Keratinocyte (primary cell): Measurements from ENCODE around the gene MAGEA9B. TPM values are rescaled to one million over a fixed set of nuclear protein-coding genes. Genes with fewer than 3 reads are reported as not detected.
"Not testable (repeated sequence)": the region's sequence is repeated elsewhere in the genome, so short reads cannot be mapped to it uniquely, and the experiment has no call there.

Experiments used
- DNase-seq: peaks from one replicate; pipeline ENCODE4 v3.0.0-alpha.2; 2011; ENCODE audit warnings: low read depth, missing footprints, low spot score
- FAIRE-seq: peaks from 2 replicates; lab custom pipeline; 2011; peaks lifted over from hg19 to GRCh38; lab: Jason Lieb, UNC
- H2AFZ ChIP-seq: 2 replicates; pipeline ENCODE4 v1.6.0; 2012; ENCODE audit warnings: low read length, control low read depth, inconsistent platforms; ENCODE audit not compliant: control insufficient read depth
- H3K27ac ChIP-seq: 2 replicates; pipeline ENCODE4 v1.5.1; 2011; ENCODE audit warnings: low read length; ENCODE audit not compliant: control insufficient read depth, insufficient read depth
- H3K27me3 ChIP-seq: 3 replicates; pipeline ENCODE4 v1.6.0; 2011; ENCODE audit warnings: low read length; ENCODE audit not compliant: control insufficient read depth, insufficient read depth; ENCODE audit errors: extremely low read depth
- H3K36me3 ChIP-seq, 2 experiments: 2 replicates in 1 of 2; 3 replicates in 1 of 2; pipeline ENCODE4 v1.5.1; 2011; ENCODE audit warnings: low read length in 2 of 2, mild to moderate bottlenecking in 1 of 2; ENCODE audit not compliant: control insufficient read depth in 2 of 2, insufficient read depth in 2 of 2; ENCODE audit errors: extremely low read depth in 1 of 2
- H3K4me1 ChIP-seq: 3 replicates; pipeline ENCODE4 v1.5.1; 2011; ENCODE audit warnings: low read length; ENCODE audit not compliant: control insufficient read depth, insufficient read depth; ENCODE audit errors: extremely low read depth
- H3K4me2 ChIP-seq: 3 replicates; pipeline ENCODE4 v1.6.0; 2011; ENCODE audit warnings: low read depth, low read length; ENCODE audit not compliant: control insufficient read depth, insufficient read depth; ENCODE audit errors: extremely low read depth
- H3K4me3 ChIP-seq, 3 experiments: fragments of 200-600 bp in 1 of 3; sonication (generic) in 1 of 3; 2 replicates in 2 of 3; 3 replicates in 1 of 3; pipeline ENCODE4 v1.5.1; 2011 to 2016; ENCODE audit warnings: low read length in 3 of 3, mild to moderate bottlenecking in 3 of 3, control low read depth in 2 of 3, inconsistent platforms in 1 of 3, low read depth in 1 of 3, mixed read lengths in 1 of 3, mixed run types in 1 of 3, moderate library complexity in 1 of 3; ENCODE audit not compliant: control insufficient read depth in 2 of 3, insufficient read depth in 2 of 3; ENCODE audit errors: extremely low read depth in 1 of 3
- H3K79me2 ChIP-seq: 2 replicates; pipeline ENCODE4 v1.6.0; 2012; ENCODE audit warnings: low read length; ENCODE audit not compliant: control insufficient read depth, insufficient read depth
- H3K9ac ChIP-seq: 3 replicates; pipeline ENCODE4 v1.6.0; 2011; ENCODE audit warnings: low read length; ENCODE audit not compliant: control insufficient read depth, insufficient read depth; ENCODE audit errors: extremely low read depth
- H3K9me1 ChIP-seq: 3 replicates; pipeline ENCODE4 v1.6.0; 2011; ENCODE audit warnings: low read length; ENCODE audit not compliant: control insufficient read depth, insufficient read depth; ENCODE audit errors: extremely low read depth
- H3K9me3 ChIP-seq: 2 replicates; pipeline ENCODE4 v1.5.1; 2012; ENCODE audit warnings: low read depth, low read length; ENCODE audit not compliant: control insufficient read depth
- H4K20me1 ChIP-seq: 3 replicates; pipeline ENCODE4 v1.6.0; 2011; ENCODE audit warnings: low read length; ENCODE audit not compliant: control insufficient read depth, insufficient read depth; ENCODE audit errors: extremely low read depth
- dilution Hi-C: fragments of 300-500 bp; cut with MboI; formaldehyde crosslinking; loops from one replicate; pipeline ENCODE4 v1.7.0; 2020; ENCODE audit warnings: low sequenced_read_pairs; ENCODE audit not compliant: extremely low pct_ligation_motif_present
- polyA plus RNA-seq, 5 experiments: library from polyadenylated mRNA; depleted of rRNA in 3 of 5; stranded (reverse) in 3 of 5; stranded (forward) in 1 of 5; unstranded in 1 of 5; fragments of >200 nt; gene quantifications; 1 replicate in 1 of 5; 2 replicates in 3 of 5; 3 replicates in 1 of 5; pipeline versions ENCODE4 v1.2.1 to v1.2.3, GENCODE V29; 2011 to 2012; ENCODE audit warnings: missing spikeins in 2 of 5, low read depth in 1 of 5, low replicate concordance in 1 of 5

MAGEA9B gene
- polyA plus RNA-seq, 1 donor (not counting 4 experiments of a cell fraction or from before 2014, with no cell fraction given) = not detected

DNA sequence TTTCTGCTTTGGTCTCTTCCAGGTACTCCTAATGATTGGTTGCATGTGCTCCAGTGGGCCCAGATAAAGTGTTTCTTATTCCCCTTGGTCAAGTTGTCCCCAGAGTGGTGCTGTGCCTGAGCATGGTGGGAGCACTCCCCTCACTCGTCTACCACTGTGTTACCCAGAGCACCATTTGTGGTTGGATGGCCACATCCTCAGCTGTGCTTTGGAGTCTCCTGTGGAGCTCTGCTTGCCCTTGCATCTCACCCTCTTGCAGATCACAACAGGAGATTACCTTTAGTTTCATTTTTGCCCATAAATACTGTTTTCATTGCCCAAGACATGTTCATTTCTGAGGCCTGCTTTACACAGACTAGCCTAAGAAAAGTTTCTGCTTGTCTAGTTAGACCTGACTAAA is 36.8 kb downstream of the MAGEA9B start:
- DNase-seq, H3K4me1 ChIP-seq, H3K27me3 ChIP-seq, H3K9ac ChIP-seq, dilution Hi-C loops, H3K9me3 ChIP-seq, H2AFZ ChIP-seq, H3K79me2 ChIP-seq, H3K9me1 ChIP-seq, H3K36me3 ChIP-seq, FAIRE-seq, H3K4me2 ChIP-seq, H3K27ac ChIP-seq, H4K20me1 ChIP-seq, H3K4me3 ChIP-seq: not testable (repeated sequence)

DNA sequence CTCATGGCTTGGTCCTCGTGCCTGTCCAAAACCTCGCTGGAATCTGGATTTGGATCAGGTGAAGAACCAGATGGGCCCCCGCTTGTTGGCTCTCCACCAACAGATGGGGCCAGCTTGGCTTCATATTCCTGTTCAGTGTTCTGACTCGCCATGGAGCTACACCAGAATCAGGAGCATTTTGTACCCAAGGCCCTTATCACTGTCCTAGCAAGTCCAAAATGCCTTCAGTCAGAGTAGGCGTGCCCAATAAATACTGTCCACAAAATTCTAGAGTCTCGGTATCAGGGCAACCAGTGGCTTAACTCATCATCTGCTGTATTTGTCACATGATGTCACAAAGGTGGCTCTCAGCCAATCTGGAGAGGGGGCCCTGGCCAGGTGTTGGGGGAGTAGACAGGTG is 37.6 kb downstream of the MAGEA9B start, which contains the start of gene HSFX3:
Gene HSFX3 (minus strand): TSS at position 224 of the 400 bp plus-strand sequence. CDS start 72 bp downstream, at position 152.
- dilution Hi-C loops, H3K4me1 ChIP-seq, DNase-seq, H3K4me3 ChIP-seq, H3K27me3 ChIP-seq, H3K9ac ChIP-seq, H3K27ac ChIP-seq, H4K20me1 ChIP-seq, H3K9me1 ChIP-seq, H3K79me2 ChIP-seq, H2AFZ ChIP-seq, H3K4me2 ChIP-seq, FAIRE-seq, H3K36me3 ChIP-seq, H3K9me3 ChIP-seq: not testable (repeated sequence)

DNA sequence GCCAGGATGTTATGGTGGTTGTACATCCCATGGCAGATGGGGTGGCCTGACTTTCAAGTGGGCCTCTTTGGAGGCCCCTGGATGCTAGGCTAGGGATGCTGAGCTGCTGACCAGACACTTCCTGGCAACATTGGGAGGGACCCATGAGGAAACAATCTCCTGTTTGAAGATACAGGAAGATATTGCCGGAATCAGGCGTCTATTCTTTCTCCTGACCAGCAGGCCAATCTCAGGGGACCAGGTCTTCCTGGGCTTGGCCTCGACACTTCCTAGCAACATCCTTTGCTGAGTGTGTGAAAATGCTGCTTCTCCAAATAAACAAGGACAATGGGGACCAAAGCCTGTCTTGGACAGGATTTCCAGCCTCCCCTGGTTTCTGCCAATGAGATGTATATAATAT is 39.5 kb downstream of the MAGEA9B start:
- not testable (repeated sequence) for H2AFZ ChIP-seq, FAIRE-seq, H3K27ac ChIP-seq

DNA sequence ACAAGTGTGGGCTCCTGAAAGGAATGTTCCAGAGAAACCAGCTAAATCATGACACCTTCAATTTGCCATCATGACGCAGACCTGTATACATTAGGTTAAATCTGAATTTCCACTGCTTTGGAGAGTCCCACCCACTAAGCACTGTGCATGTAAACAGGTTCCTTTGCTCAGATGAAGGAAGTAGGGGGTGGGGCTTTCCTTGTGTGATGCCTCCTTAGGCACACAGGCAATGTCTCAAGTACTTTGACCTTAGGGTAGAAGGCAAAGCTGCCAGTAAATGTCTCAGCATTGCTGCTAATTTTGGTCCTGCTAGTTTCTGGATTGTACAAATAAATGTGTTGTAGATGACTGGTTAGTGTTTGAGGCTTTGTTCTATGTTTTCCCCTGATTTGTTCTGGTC is 40.3 kb downstream of the MAGEA9B start:
- H3K4me1 ChIP-seq, H3K27me3 ChIP-seq, H3K27ac ChIP-seq, H2AFZ ChIP-seq, H3K4me2 ChIP-seq, DNase-seq, H4K20me1 ChIP-seq, H3K36me3 ChIP-seq, H3K9me3 ChIP-seq, H3K9ac ChIP-seq, H3K9me1 ChIP-seq, H3K4me3 ChIP-seq, dilution Hi-C loops, FAIRE-seq, H3K79me2 ChIP-seq: not testable (repeated sequence)

More for the DNA sequence above, 39.5 kb downstream of the MAGEA9B start:
- H4K20me1 ChIP-seq, H3K4me2 ChIP-seq, H3K4me3 ChIP-seq, H3K79me2 ChIP-seq, H3K36me3 ChIP-seq, H3K9me3 ChIP-seq, DNase-seq, H3K9ac ChIP-seq, dilution Hi-C loops, H3K27me3 ChIP-seq, H3K9me1 ChIP-seq, H3K4me1 ChIP-seq: not testable (repeated sequence)

DNA sequence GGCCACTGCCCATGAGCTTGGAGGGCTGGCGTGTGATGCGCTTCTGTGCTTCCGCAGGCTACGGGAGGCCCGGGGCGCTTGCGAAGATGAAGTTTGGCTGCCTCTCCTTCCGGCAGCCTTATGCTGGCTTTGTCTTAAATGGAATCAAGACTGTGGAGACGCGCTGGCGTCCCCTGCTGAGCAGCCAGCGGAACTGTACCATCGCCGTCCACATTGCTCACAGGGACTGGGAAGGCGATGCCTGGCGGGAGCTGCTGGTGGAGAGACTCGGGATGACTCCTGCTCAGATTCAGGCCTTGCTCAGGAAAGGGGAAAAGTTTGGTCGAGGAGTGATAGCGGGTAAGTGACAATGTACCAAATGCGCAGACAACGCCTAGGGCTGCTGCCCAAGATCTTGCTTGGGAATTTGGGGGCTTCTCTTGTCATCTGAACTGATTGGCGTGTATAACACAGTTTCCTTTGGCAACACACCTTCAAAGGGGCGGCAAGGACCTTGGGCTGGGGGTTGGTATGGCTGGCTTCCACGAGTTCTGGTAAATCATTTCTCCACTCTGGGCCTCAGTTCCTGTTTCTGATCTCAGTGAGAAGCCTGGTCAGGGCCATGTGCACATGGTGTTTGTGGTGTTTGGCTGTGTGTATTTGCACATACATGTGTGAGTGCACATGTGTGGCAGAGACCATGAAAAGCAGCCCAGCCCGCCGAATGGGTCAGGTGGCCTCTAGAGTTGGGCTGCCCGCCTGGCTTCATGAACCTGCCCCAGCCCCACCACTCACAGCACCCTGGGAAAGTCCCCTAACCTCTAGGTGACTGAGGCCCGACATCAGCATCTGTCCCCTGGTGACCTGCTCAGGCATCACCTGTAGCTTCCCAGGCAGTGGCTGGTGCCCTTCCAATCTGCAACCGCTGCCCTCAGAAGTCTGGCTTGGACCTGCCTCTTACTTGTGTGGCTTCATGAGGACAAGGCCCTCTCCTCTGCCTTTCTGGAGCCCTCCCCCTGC is 41.4 kb downstream of the MAGEA9B start:
- H3K79me2 ChIP-seq, H2AFZ ChIP-seq, H3K4me3 ChIP-seq, H3K4me1 ChIP-seq, H4K20me1 ChIP-seq, H3K36me3 ChIP-seq, H3K9me1 ChIP-seq, H3K9me3 ChIP-seq, H3K4me2 ChIP-seq, dilution Hi-C loops, H3K27ac ChIP-seq, DNase-seq, H3K9ac ChIP-seq, FAIRE-seq, H3K27me3 ChIP-seq: not testable (repeated sequence)
